HEK293T (cell line): ENCODE measurements around the gene KRT34.
"Not testable (repeated sequence)": the region's sequence is repeated elsewhere in the genome, so short reads cannot be mapped to it uniquely, and the experiment has no call there.

Source experiments
- CTCF ChIA-PET: fragments of 350-600 bp; formaldehyde crosslinking; extraction: SDS; loops from one replicate; lab custom pipeline; 2021; ENCODE audit warnings: antibody characterized with exemption, inconsistent platforms; lab: Yijun Ruan, JAX
- POLR2A ChIA-PET: fragments of 350-600 bp; formaldehyde crosslinking; extraction: SDS; loops from one replicate; lab custom pipeline; 2020; ENCODE audit warnings: antibody characterized with exemption, inconsistent platforms; lab: Yijun Ruan, JAX
- DNase-seq: peaks from one replicate; pipeline ENCODE4 v3.0.0; 2012; ENCODE audit warnings: mixed read lengths; ENCODE audit errors: extremely low spot score
- ARNT ChIP-seq: fragments of 450-650 bp; IDR thresholded peaks from 2 replicates; pipeline ENCODE4 v1.6.1; 2017; ENCODE audit warnings: mild to moderate bottlenecking
- BHLHE40 ChIP-seq: fragments of 450-650 bp; IDR thresholded peaks from 2 replicates; pipeline ENCODE4 v1.6.1; 2016; ENCODE audit warnings: mild to moderate bottlenecking, moderate library complexity, borderline replicate concordance
- CTBP1 ChIP-seq: fragments of 450-650 bp; IDR thresholded peaks from 2 replicates; pipeline ENCODE4 v1.6.1; 2016; ENCODE audit warnings: borderline replicate concordance
- ELF4 ChIP-seq: fragments of 450-650 bp; IDR thresholded peaks from 2 replicates; pipeline ENCODE4 v1.6.1; 2017; ENCODE audit warnings: antibody characterized with exemption
- FOXA1 ChIP-seq: fragments of 450-650 bp; IDR thresholded peaks from 2 replicates; pipeline ENCODE4 v1.6.1; 2016; ENCODE audit warnings: mild to moderate bottlenecking
- FOXK2 ChIP-seq: fragments of 450-650 bp; IDR thresholded peaks from 2 replicates; pipeline ENCODE4 v1.6.1; 2016; ENCODE audit warnings: mild to moderate bottlenecking
- FOXM1 ChIP-seq: fragments of 450-650 bp; IDR thresholded peaks from 2 replicates; pipeline ENCODE4 v1.6.1; 2017; ENCODE audit warnings: mild to moderate bottlenecking, borderline replicate concordance
- HDGF ChIP-seq: fragments of 450-650 bp; IDR thresholded peaks from 2 replicates; pipeline ENCODE4 v1.6.1; 2017; ENCODE audit warnings: antibody characterized with exemption, borderline replicate concordance
- L3MBTL2 ChIP-seq: fragments of 450-650 bp; conservative IDR thresholded peaks from 2 replicates; pipeline ENCODE4 v1.6.1; 2016; ENCODE audit warnings: mild to moderate bottlenecking
- LEF1 ChIP-seq: fragments of 450-650 bp; IDR thresholded peaks from 2 replicates; pipeline ENCODE4 v1.6.1; 2017; ENCODE audit warnings: mild to moderate bottlenecking, borderline replicate concordance
- NFRKB ChIP-seq: fragments of 450-650 bp; IDR thresholded peaks from 2 replicates; pipeline ENCODE4 v1.6.1; 2016; ENCODE audit warnings: mild to moderate bottlenecking, moderate library complexity
- PKNOX1 ChIP-seq: fragments of 450-650 bp; IDR thresholded peaks from 2 replicates; pipeline ENCODE4 v1.6.1; 2016
- SP1 ChIP-seq: fragments of 450-650 bp; IDR thresholded peaks from 2 replicates; pipeline ENCODE4 v1.6.1; 2017
- SUZ12 ChIP-seq: fragments of 450-650 bp; IDR thresholded peaks from 2 replicates; pipeline ENCODE4 v1.6.1; 2016; ENCODE audit warnings: mild to moderate bottlenecking
- TARDBP ChIP-seq: fragments of 450-650 bp; IDR thresholded peaks from 2 replicates; pipeline ENCODE4 v1.6.1; 2016
- ZNF384 ChIP-seq: fragments of 450-650 bp; IDR thresholded peaks from 2 replicates; pipeline ENCODE4 v1.6.1; 2016

The KRT34 gene

GRCh38 chr17:41396996-41397660 is 15.0 kb upstream of the KRT34 start, which contains the start of gene KRT31:
Gene KRT31 (minus strand): TSS chr17:41397608. CDS start chr17:41397539, 69 bp downstream.
- TF ChIP-seq ARNT: no peak
- no peak for TF ChIP-seq PKNOX1
- TF ChIP-seq SP1: no peak
- TF ChIP-seq L3MBTL2: no peak
- TF ChIP-seq FOXM1: no peak
- no peak for TF ChIP-seq NFRKB
- no peak for TF ChIP-seq ZNF384
- no peak for TF ChIP-seq CTBP1
- no peak for TF ChIP-seq FOXA1
- no peak for TF ChIP-seq BHLHE40
- no peak for DNase-seq
- POLR2A ChIA-PET: no interaction called here
- CTCF ChIA-PET: no interaction called here

GRCh38 chr17:41396340-41396739 is 14.2 kb upstream of the KRT34 start:
- CTCF ChIA-PET: no interaction called here
- TF ChIP-seq PKNOX1 (no peak), FOXK2 (no peak), SUZ12 (no peak), ARNT (no peak), HDGF (no peak)
- no peak for DNase-seq
- POLR2A ChIA-PET: no interaction called here

GRCh38 chr17:41395611-41396010 is 13.5 kb upstream of the KRT34 start:
- ChIA-PET POLR2A (no interaction called here), CTCF (no interaction called here)
- TF ChIP-seq L3MBTL2 (no peak), BHLHE40 (no peak), FOXM1 (no peak), LEF1 (no peak), FOXK2 (no peak), PKNOX1 (no peak), CTBP1 (no peak), SUZ12 (no peak)
- no peak for DNase-seq

- DNase-seq, POLR2A ChIA-PET, CTCF ChIA-PET: not testable (repeated sequence)
Observed at GRCh38 chr17:41395044-41395443, 12.9 kb upstream of the KRT34 start.

- TF ChIP-seq SUZ12 (no peak), HDGF (no peak), BHLHE40 (no peak), CTBP1 (no peak), FOXK2 (no peak), ELF4 (no peak), NFRKB (no peak)
- ChIA-PET POLR2A (no interaction called here), CTCF (no interaction called here)
- no peak for DNase-seq
Observed at GRCh38 chr17:41394254-41394996, 12.3 kb upstream of the KRT34 start.

GRCh38 chr17:41393826-41394225 is 11.7 kb upstream of the KRT34 start:
- no peak for DNase-seq
- ChIA-PET POLR2A (no interaction called here), CTCF (no interaction called here)
- no peak for TF ChIP-seq NFRKB
- no peak for TF ChIP-seq ZNF384
- TF ChIP-seq FOXK2: no peak
- no peak for TF ChIP-seq FOXM1
- TF ChIP-seq LEF1: no peak
- no peak for TF ChIP-seq ELF4

- no peak for TF ChIP-seq TARDBP
- no peak for TF ChIP-seq NFRKB
- TF ChIP-seq HDGF: no peak
- TF ChIP-seq SUZ12: no peak
- DNase-seq: no peak
- ChIA-PET CTCF (no interaction called here), POLR2A (no interaction called here)
Observed at GRCh38 chr17:41393294-41393693, 11.2 kb upstream of the KRT34 start.
